Cardiac muscle cell (in vitro differentiated cells and primary cell): ENCODE data around the gene CMTR1. TPM values are rescaled to one million over a fixed set of nuclear protein-coding genes. Genes with fewer than 3 reads are reported as not detected.

Experiments
- DNase-seq, 2 donors: peaks; one replicate each; pipeline versions ENCODE4 v3.0.0 to v3.0.0-alpha.2; 2010 to 2017; ENCODE audit warnings: low read depth in 1 of 2, low spot score in 1 of 2
- H3K27ac ChIP-seq: fragments of 200-600 bp; sonication (generic); 2 replicates; pipeline ENCODE4 v1.5.1; 2016
- H3K27me3 ChIP-seq: fragments of 200-600 bp; sonication (generic); 2 replicates; pipeline ENCODE4 v1.6.0; 2016; ENCODE audit warnings: control low read depth
- H3K36me3 ChIP-seq: fragments of 200-600 bp; sonication (generic); 2 replicates; pipeline ENCODE4 v1.5.1; 2016; ENCODE audit warnings: control low read depth
- H3K4me1 ChIP-seq: fragments of 200-600 bp; sonication (generic); 2 replicates; pipeline ENCODE4 v1.8.1; 2017; ENCODE audit warnings: low read depth, mild to moderate bottlenecking, mixed run types
- H3K4me3 ChIP-seq: fragments of 200-600 bp; sonication (generic); 2 replicates; pipeline ENCODE4 v1.5.1; 2016; ENCODE audit warnings: mild to moderate bottlenecking
- H3K9me3 ChIP-seq: fragments of 200-600 bp; sonication (generic); 2 replicates; pipeline ENCODE4 v1.5.1; 2017; ENCODE audit warnings: low read depth, mild to moderate bottlenecking, control low read depth
- polyA plus RNA-seq: library from polyadenylated mRNA; unstranded; fragments of >200 nt; fragmentation: Nextera tagmentation; extraction: Ambion mirVana; gene quantifications from 2 replicates; pipeline ENCODE4 v1.2.1, GENCODE V29; 2016
- total RNA-seq: library from RNA; depleted of rRNA; stranded (reverse); fragments of >200 nt; gene quantifications from 2 replicates; pipeline ENCODE4 v1.2.3, GENCODE V29; 2016
- TF ChIP-seq, protein P1 (sequence below): IDR thresholded peaks from 2 replicates; pipeline ENCODE4 v1.5.1; 2012; ENCODE audit warnings: low read depth, mild to moderate bottlenecking, low read length

CMTR1 gene
- total and polyA plus RNA-seq, 2 experiments from 2014 or later: 41.2 to 53.3 TPM

GRCh38 chr6:37491830-37492208 lies 58.8 kb downstream of the CMTR1 start:
- no peaks in the 10 kb centered on the region for H3K36me3 ChIP-seq
- no peak overlapping the region for H3K27ac ChIP-seq
- peaks cover 18% of the 10 kb centered on the region for H3K4me1 ChIP-seq
- no peak for DNase-seq
- no peaks in the 10 kb centered on the region for H3K9me3 ChIP-seq
- H3K4me3 ChIP-seq: no peak overlapping the region
- TF ChIP-seq, protein P1, sequence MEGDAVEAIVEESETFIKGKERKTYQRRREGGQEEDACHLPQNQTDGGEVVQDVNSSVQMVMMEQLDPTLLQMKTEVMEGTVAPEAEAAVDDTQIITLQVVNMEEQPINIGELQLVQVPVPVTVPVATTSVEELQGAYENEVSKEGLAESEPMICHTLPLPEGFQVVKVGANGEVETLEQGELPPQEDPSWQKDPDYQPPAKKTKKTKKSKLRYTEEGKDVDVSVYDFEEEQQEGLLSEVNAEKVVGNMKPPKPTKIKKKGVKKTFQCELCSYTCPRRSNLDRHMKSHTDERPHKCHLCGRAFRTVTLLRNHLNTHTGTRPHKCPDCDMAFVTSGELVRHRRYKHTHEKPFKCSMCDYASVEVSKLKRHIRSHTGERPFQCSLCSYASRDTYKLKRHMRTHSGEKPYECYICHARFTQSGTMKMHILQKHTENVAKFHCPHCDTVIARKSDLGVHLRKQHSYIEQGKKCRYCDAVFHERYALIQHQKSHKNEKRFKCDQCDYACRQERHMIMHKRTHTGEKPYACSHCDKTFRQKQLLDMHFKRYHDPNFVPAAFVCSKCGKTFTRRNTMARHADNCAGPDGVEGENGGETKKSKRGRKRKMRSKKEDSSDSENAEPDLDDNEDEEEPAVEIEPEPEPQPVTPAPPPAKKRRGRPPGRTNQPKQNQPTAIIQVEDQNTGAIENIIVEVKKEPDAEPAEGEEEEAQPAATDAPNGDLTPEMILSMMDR: no peak
- no peaks in the 10 kb centered on the region for H3K27me3 ChIP-seq

DNA sequence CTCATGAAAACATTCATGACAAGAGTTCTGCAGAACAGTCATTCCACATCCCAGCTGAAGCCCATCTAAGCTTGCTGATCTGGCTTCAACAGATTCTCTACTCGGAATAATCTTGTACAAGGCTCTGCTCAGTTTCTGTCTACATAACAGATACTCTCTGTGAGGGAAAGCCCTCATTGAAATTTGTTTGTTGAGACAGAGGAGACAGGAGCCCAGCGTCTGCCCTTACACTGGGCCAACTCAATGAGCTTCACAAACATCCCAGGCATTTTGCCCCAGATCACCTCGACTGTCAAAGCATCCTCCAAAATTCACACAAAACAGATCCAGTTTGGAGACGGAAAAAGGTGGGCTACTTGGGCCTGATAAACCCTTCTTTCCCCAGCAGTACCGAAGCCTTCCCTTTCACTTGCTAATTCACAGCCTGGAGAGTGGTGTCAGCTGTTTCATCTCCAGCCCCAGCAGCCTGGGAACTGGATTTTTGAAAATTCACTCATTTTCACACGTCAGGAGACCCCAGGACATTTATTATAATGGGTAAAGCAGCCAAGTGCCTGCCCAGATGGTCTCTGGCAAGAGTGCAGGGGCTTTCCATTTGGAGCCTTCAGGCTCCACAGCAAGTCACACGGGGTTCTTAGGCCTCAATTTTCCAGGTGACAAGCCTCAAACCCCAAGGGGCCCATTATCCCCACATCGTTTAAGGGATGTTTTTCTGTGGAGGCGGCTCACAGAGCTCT lies 59.4 kb downstream of the CMTR1 start:
- Histone ChIP-seq H3K4me1 (peaks cover 18% of the 10 kb centered on the region), H3K27ac (no peak overlapping the region), H3K4me3 (no peak overlapping the region), H3K9me3 (no peaks in the 10 kb centered on the region), H3K27me3 (no peaks in the 10 kb centered on the region), H3K36me3 (no peaks in the 10 kb centered on the region)
- TF ChIP-seq, protein P1: no peak
- no peak for DNase-seq

- H3K4me3 ChIP-seq: no peak overlapping the region
- H3K36me3 ChIP-seq: no peaks in the 10 kb centered on the region
- no peak overlapping the region for H3K27ac ChIP-seq
- TF ChIP-seq, protein P1: no peak
- H3K9me3 ChIP-seq: no peaks in the 10 kb centered on the region
- no peaks in the 10 kb centered on the region for H3K27me3 ChIP-seq
- DNase-seq: no peak
- peaks cover 12% of the 10 kb centered on the region for H3K4me1 ChIP-seq
Measured at GRCh38 chr6:37492991-37493660, 60.1 kb downstream of the CMTR1 start.

DNA sequence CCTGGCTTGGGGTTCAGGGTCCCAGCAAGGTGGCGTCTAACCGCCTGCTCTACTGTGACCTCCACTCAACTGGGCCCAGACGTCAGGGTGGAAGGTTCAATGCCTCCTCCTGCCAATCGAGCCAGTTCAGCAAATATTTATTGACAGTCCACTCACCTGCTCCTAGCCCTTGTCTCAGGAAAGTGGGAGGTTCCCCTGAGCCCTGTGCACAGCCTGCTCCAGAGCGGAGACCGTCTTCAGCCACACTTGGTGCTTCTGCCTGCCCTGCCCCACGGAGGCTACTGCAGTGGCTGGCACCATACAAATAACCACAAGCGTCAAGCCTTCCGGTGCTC lies 60.6 kb downstream of the CMTR1 start:
- Histone ChIP-seq H3K9me3 (no peaks in the 10 kb centered on the region), H3K4me3 (no peak overlapping the region), H3K27ac (no peak overlapping the region), H3K4me1 (peaks cover 7% of the 10 kb centered on the region), H3K27me3 (no peaks in the 10 kb centered on the region), H3K36me3 (no peaks in the 10 kb centered on the region)
- TF ChIP-seq, protein P1: no peak
- DNase-seq: no peak

DNA sequence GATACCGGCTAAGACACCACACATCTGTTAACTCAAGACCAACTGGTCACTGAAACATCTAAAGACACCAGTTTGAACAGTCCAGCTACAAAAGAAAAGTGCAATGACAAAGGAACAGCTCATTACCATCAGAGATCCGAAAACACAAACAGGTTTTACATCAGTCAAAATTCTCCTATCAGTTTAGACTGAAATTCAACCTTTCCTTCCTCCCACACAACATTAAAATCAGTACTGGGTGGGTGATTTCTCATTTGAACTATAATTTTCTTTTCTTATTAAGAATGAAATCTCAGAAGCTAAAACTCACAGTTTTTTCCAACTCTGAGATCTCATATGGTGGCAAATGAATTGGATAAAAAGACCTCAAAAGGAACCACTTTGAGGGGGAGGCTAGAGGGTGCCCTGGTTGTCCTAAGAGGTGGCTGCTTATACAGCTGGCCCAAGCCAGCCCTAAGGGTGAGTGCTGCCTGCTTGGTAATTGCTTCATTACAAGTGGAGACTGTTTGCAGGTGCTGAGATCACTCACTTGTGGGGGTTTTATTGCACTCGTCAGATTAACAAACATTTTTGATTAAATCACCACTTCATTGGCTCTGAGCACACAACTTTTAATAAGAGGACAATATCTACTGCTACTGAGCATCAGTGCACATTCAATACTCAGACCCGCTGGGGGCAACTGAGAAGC lies 62.4 kb downstream of the CMTR1 start:
- H3K27ac ChIP-seq: no peak overlapping the region
- TF ChIP-seq, protein P1: no peak
- DNase-seq: no peak

More for the DNA sequence above, 62.4 kb downstream of the CMTR1 start:
- no peaks in the 10 kb centered on the region for H3K4me1 ChIP-seq
- H3K27me3 ChIP-seq: no peaks in the 10 kb centered on the region
- no peaks in the 10 kb centered on the region for H3K36me3 ChIP-seq
- H3K4me3 ChIP-seq: no peak overlapping the region
- no peaks in the 10 kb centered on the region for H3K9me3 ChIP-seq
